OCI-LY3 (cell line): ENCODE data around the gene RPL15.
"Not testable (repeated sequence)": the region's sequence is repeated elsewhere in the genome, so short reads cannot be mapped to it uniquely, and the experiment has no call there.

Source experiments
- EZH2phosphoT487 ChIP-seq: fragments of 200-600 bp; shearing (Covaris generic); IDR thresholded peaks from 2 replicates; pipeline ENCODE4 v1.6.1; 2018; ENCODE audit warnings: antibody characterized with exemption, mixed run types, low read depth
- TF ChIP-seq, protein P1 (sequence below): fragments of 200-600, 300-600 bp; sonication (generic); IDR thresholded peaks from 2 replicates; pipeline ENCODE4 v1.5.1; 2014; ENCODE audit warnings: antibody characterized with exemption, low read length, low read depth

DNA sequence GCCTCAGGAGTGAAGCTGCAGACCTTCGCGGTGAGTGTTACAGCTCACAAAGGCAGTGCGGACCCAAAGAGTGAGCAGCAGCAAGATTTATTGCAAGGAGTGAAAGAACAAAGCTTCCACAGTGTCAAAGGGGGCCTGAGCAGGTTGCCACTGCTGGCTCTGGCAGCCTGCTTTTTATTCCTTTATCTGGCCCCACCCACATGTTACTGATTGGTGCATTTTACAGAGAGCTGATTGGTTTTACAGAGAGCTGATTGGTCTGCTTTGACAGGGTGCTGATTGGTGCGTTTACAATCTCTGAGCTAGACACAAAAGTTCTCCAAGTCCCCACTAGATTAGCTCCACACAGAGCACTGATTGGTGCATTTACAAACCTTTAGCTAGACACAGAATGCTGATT is 34.9 kb upstream of the RPL15 start:
- TF ChIP-seq, protein P1, sequence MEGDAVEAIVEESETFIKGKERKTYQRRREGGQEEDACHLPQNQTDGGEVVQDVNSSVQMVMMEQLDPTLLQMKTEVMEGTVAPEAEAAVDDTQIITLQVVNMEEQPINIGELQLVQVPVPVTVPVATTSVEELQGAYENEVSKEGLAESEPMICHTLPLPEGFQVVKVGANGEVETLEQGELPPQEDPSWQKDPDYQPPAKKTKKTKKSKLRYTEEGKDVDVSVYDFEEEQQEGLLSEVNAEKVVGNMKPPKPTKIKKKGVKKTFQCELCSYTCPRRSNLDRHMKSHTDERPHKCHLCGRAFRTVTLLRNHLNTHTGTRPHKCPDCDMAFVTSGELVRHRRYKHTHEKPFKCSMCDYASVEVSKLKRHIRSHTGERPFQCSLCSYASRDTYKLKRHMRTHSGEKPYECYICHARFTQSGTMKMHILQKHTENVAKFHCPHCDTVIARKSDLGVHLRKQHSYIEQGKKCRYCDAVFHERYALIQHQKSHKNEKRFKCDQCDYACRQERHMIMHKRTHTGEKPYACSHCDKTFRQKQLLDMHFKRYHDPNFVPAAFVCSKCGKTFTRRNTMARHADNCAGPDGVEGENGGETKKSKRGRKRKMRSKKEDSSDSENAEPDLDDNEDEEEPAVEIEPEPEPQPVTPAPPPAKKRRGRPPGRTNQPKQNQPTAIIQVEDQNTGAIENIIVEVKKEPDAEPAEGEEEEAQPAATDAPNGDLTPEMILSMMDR: not testable (repeated sequence)
- TF ChIP-seq EZH2phosphoT487: not testable (repeated sequence)
